Neutrophil (primary cell): ENCODE results near the gene UNC5B.

ENCODE experiments used
- H3K27ac ChIP-seq: fragments of 200-600 bp; sonication (generic); 2 replicates; pipeline ENCODE4 v1.5.1; 2016; ENCODE audit warnings: mild to moderate bottlenecking, moderate library complexity
- H3K27me3 ChIP-seq: fragments of 200-600 bp; sonication (generic); 2 replicates; pipeline ENCODE4 v1.6.0; 2016; ENCODE audit warnings: mild to moderate bottlenecking
- H3K36me3 ChIP-seq: fragments of 200-600 bp; sonication (generic); 2 replicates; pipeline ENCODE4 v1.5.1; 2017
- H3K4me1 ChIP-seq, 2 experiments: fragments of 200-600 bp in 1 of 2; sonication (generic) in 1 of 2; 1 replicate in 1 of 2; 2 replicates in 1 of 2; pipeline versions ENCODE4 v1.5.1 to v1.6.1; 2013 to 2016; ENCODE audit warnings: low read depth in 1 of 2, low read length in 1 of 2, mild to moderate bottlenecking in 1 of 2, moderate library complexity in 1 of 2; ENCODE audit not compliant: control insufficient read depth in 1 of 2, insufficient read depth in 1 of 2
- H3K4me3 ChIP-seq, 2 experiments: fragments of 200-600 bp in 1 of 2; sonication (generic) in 1 of 2; 1 replicate in 1 of 2; 2 replicates in 1 of 2; pipeline ENCODE4 v1.5.1; 2013 to 2016; ENCODE audit warnings: low read depth in 1 of 2, low read length in 1 of 2, mild to moderate bottlenecking in 1 of 2, moderate library complexity in 1 of 2
- H3K9me3 ChIP-seq: fragments of 200-600 bp; sonication (generic); 2 replicates; pipeline ENCODE4 v1.5.1; 2016
- TF ChIP-seq, protein P1 (sequence below): fragments of 200-600 bp; sonication (generic); IDR thresholded peaks from 2 replicates; pipeline ENCODE4 v1.5.1; 2016; ENCODE audit warnings: antibody characterized with exemption

UNC5B gene

DNA sequence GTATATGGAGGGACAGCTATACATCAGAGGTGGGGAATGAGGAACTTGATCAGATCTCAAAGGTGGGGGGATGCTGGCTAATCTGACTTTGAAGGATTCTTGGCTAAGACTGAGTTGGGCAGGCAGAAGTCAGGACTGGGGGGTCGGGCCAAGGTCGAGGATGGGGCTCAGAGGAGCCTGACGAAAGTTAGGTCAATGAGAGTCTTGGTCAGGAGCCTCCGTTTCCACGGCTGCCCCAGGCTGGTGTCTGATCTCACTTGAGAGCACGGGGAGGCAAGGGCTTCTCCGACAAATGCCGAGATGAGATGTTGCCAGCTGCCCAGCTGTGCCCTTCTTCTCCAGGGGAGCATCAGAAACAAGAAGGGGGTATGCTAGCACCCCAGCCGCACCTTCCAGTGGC, 112.4 kb downstream of the UNC5B start:
- no peaks in the 10 kb centered on the region for H3K36me3 ChIP-seq
- TF ChIP-seq, protein P1, sequence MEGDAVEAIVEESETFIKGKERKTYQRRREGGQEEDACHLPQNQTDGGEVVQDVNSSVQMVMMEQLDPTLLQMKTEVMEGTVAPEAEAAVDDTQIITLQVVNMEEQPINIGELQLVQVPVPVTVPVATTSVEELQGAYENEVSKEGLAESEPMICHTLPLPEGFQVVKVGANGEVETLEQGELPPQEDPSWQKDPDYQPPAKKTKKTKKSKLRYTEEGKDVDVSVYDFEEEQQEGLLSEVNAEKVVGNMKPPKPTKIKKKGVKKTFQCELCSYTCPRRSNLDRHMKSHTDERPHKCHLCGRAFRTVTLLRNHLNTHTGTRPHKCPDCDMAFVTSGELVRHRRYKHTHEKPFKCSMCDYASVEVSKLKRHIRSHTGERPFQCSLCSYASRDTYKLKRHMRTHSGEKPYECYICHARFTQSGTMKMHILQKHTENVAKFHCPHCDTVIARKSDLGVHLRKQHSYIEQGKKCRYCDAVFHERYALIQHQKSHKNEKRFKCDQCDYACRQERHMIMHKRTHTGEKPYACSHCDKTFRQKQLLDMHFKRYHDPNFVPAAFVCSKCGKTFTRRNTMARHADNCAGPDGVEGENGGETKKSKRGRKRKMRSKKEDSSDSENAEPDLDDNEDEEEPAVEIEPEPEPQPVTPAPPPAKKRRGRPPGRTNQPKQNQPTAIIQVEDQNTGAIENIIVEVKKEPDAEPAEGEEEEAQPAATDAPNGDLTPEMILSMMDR, result no peak
- H3K27ac ChIP-seq, result no peak overlapping the region
- H3K4me1 ChIP-seq, result peaks cover 0 to 4% of the 10 kb centered on the region in 2 experiments
- H3K4me3 ChIP-seq, result no peak overlapping the region
- no peaks in the 10 kb centered on the region for H3K27me3 ChIP-seq
- no peaks in the 10 kb centered on the region for H3K9me3 ChIP-seq

DNA sequence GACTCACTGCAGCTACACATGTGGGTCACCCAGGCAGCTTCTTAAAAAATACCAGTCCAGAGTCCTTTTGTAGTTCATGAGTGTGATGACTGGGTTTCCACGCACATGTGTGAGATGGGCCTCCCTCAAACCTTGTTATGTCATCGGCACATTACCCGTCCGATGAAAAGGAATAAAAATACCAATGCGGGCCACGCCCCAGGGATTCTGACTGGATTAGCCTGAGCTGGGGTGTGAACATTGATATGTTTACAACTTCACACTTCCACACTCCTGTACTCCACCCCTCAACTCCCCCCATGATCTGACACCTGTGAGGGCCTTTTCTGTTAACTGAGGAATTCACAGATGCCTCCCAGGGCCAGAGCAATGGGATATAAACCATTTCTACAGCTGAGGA, 112.9 kb downstream of the UNC5B start:
- Histone ChIP-seq H3K27me3 (no peaks in the 10 kb centered on the region), H3K4me1 (peaks cover 0 to 4% of the 10 kb centered on the region in 2 experiments), H3K27ac (no peak overlapping the region), H3K9me3 (no peaks in the 10 kb centered on the region), H3K4me3 (no peak overlapping the region), H3K36me3 (no peaks in the 10 kb centered on the region)
- TF ChIP-seq, protein P1, result no peak

DNA sequence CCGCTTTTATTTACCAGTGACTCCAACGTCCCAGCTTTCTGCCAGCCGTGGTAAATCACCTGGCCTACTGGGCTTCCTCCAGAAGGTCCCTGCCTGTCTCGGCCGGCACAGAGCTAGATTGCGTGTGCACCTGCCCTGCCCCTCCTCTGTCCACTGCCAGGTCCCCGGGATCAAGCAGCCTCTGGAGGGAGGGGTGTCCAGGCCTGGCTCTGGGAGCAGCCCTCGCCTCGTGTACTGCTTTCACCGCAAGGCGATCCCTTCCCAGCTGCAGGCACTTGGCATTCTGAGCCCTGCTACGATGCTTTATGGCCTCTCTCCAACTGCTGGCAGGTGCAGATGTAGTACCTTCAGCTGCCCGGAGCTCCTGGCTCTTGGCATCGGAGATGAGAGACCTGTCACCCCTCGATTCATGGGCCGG, 114.1 kb downstream of the UNC5B start:
- H3K36me3 ChIP-seq, result no peaks in the 10 kb centered on the region
- no peak overlapping the region for H3K27ac ChIP-seq
- no peak overlapping the region for H3K4me3 ChIP-seq
- no peaks in the 10 kb centered on the region for H3K27me3 ChIP-seq
- H3K4me1 ChIP-seq, result peaks cover 0 to 4% of the 10 kb centered on the region in 2 experiments
- H3K9me3 ChIP-seq, result no peaks in the 10 kb centered on the region
- TF ChIP-seq, protein P1, result no peak

DNA sequence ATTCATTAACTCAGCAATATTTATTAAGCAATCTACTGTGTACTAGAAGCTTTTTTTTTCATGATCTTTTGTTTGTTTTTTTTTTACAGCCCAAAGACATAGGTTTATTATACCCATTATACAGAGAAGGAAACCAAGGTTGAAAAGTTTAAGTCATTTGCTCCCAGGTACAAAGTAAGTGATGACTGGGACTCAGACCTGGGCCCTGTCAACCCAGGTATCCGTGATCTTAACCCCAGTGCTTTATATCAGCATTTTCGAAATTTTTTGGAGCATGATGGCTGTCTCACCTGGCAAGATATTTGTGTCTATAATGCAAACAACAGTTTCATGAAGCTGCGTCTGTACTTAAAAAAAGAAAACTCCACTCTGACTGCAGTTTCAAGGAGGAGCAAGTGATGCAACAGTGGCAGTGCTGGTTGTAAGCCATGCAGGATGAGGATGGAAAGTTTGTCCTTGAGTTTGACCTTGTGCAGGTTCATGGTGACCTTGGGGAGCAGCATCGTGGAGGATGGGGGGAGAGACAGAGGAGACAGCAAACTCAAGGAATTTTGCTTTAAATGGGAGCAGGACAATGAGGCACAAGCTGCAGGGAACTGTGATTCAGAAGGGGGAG, 118.5 kb downstream of the UNC5B start:
- no peak overlapping the region for H3K4me3 ChIP-seq
- H3K9me3 ChIP-seq, result no peaks in the 10 kb centered on the region
- H3K27ac ChIP-seq, result no peak overlapping the region
- TF ChIP-seq, protein P1, result no peak
- no peaks in the 10 kb centered on the region for H3K36me3 ChIP-seq
- H3K4me1 ChIP-seq, result peaks cover 4 to 7% of the 10 kb centered on the region in 2 experiments
- no peaks in the 10 kb centered on the region for H3K27me3 ChIP-seq

DNA sequence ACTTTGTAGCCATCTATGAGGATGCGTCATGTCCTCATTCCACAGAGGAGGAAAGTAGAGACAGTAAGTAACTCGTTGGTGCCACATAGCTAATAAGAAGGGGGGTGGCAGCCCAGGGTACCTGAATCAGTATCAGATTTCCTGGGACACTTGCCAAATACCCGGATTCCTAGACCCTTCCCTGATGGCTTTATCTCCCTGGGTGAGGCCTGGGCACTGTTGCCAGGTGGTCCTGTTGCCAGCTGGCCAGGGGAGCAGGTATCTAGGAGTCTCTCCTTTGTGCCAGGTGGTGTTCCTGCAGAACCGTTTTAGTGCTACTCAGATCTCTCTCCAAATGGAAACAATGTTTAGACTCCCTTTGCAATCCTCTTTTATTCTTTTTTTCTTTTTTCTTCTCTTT, 119.4 kb downstream of the UNC5B start:
- no peaks in the 10 kb centered on the region for H3K27me3 ChIP-seq
- H3K9me3 ChIP-seq, result no peaks in the 10 kb centered on the region
- H3K4me1 ChIP-seq, result peaks cover 4 to 7% of the 10 kb centered on the region in 2 experiments
- H3K27ac ChIP-seq, result no peak overlapping the region
- TF ChIP-seq, protein P1, result no peak
- no peak overlapping the region for H3K4me3 ChIP-seq
- no peaks in the 10 kb centered on the region for H3K36me3 ChIP-seq
